Activated naive CD4-positive, alpha-beta T cell treated with Interleukin-2 at 50 U/mL for 16 hours (primary cell): ENCODE results near the gene OR5D18.
"Not testable (repeated sequence)": the region's sequence is repeated elsewhere in the genome, so short reads cannot be mapped to it uniquely, and the experiment has no call there.

Source experiments
- DNase-seq: peaks from one replicate; pipeline ENCODE4 v3.0.0-alpha.2; 2020

Gene OR5D18

DNA sequence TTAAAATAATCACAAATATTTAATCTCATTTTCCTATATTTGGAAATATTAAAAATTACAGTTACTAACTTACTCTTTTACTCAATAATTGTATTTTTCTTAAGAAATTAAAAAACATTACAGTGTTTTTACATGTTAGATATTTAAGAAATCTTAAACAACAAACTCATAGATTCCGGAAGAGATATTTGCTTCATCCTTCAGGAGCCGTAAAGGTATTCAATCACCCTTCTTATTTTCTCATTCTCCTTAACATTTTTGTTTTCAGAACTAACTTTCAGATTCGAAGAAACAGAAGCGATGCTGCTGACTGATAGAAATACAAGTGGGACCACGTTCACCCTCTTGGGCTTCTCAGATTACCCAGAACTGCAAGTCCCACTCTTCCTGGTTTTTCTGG lies at the start of gene OR5D18:
Gene OR5D18, plus strand, starts transcription at position 301 of the 400 bp plus-strand sequence. Its CDS starts 0 bp downstream, at position 301.
- no peak for DNase-seq

DNA sequence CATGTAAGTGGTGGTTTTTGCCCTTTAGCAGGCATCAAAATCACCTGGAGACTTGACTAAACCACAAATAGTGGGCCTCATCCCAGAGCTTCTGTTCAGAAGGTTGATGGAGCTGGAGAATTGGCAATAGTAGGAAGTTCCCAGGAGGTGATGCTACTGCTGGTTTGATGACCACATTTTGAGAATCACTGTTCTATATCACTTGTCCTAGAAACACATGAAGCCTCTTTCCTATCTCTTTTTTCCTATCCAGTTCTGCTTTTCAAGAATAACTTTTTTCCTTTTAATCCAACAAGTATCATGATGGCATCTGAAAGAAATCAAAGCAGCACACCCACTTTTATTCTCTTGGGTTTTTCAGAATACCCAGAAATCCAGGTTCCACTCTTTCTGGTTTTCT lies 46.3 kb upstream of the OR5D18 start, which contains the start of gene OR5D13:
Gene OR5D13, plus strand, starts transcription at position 301 of the 400 bp plus-strand sequence. Its CDS starts 0 bp downstream, at position 301.
- DNase-seq: no peak

DNA sequence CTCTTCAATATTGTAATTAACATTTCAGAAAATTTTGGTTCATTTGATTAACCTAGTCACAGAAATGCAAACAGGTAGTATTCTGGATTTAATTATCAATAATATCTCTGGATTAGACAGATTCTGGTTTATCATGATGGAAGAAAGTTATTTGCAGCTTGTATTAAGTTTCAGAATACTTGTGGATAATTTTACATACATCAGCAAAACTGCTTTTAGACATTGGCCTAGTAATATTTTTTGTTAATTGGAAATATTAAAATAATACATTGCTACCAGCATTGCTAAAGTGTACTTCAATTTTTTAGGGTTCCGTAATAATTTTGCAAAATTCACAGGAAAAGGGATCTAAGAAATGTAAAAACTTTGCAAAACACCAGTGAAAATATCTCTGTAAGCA lies 27.8 kb upstream of the OR5D18 start:
- DNase-seq: no peak

- DNase-seq: no peak
Observed at GRCh38 chr11:55793321-55793720, 26.1 kb upstream of the OR5D18 start.

DNA sequence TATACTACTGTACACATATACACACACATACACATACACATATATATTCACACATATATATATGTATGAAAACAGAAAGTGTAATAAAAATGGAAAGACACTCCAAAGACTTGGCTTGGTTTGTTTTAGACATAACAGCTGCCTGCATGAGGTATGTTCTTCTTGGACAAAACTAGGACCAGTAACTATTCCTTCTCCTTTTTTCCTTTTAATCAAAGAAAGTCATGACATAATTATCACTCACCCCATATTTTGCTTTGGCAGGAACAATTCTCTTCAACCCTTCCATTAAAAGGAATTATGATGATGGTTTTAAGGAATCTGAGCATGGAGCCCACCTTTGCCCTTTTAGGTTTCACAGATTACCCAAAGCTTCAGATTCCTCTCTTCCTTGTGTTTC lies 24.2 kb upstream of the OR5D18 start, which contains the start of gene OR5D14:
Gene OR5D14, plus strand, starts transcription at position 301 of the 400 bp plus-strand sequence. Its CDS starts 0 bp downstream, at position 301.
- DNase-seq: no peak

GRCh38 chr11:55806248-55806647 lies 13.2 kb upstream of the OR5D18 start:
- DNase-seq: no peak

DNA sequence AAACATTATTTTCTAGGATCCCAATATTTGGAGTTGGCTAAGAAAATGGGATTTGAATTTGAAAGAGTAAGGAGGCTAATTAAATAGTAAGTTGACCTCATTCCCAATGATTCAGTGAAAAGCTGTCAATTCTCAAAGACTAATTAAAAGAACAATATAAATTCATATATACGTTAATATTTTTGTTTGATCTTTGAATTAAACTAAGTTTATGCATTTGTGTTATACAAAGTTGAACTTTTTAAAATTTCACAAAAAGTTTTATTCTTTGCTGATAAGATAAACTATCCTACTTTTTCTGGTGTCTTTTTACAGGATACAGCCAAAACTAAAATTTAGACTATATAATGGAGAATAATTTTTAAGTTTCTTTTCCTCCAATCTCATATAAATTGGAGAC lies 8.4 kb upstream of the OR5D18 start, which contains the start of gene OR5L1:
Gene OR5L1, plus strand, starts transcription at position 301 of the 400 bp plus-strand sequence. CDS start 100 bp downstream, outside the sequence.
- DNase-seq: no peak

- no peak for DNase-seq
Observed at GRCh38 chr11:55826919-55827318, 7.5 kb downstream of the OR5D18 start, which contains the start of gene OR5L2. OR5L2 (plus strand) TSS chr11:55827219; CDS start chr11:55827219, 0 bp downstream.

DNA sequence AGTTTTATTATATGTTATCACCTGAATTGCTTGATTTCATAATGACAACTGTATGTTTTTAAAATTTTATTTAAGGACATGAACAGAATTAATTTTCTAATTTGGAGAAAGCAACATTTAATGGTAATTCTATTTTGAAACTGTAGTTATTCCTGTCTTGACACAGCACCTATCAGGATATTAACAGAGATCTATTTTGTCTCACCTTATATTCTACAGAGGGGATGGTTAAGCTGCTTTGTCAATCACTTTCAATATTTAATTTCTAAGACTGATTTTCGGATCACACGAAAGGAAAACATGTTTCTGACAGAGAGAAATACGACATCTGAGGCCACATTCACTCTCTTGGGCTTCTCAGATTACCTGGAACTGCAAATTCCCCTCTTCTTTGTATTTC lies 19.0 kb downstream of the OR5D18 start, which contains the start of gene OR5D16:
Gene OR5D16, plus strand, starts transcription at position 301 of the 400 bp plus-strand sequence. Its CDS starts 0 bp downstream, at position 301.
- DNase-seq: no peak

DNA sequence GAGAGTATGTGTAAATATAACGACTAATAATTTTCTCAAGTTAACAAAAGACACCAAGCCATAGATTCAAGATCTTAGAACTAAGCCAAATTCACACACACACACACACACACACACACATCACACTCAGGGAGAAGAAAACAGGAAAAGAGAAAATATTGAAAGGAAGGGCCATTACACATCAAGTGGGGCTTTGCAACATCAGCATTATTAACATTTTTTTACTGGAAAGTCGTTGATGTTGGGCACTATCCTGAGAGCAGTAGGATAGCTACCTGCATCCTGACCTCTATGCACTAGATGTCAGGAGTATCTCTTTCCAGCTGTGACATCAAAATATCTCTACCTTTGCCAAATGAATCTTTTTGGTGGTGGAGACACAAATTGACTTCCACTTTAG lies 28.0 kb downstream of the OR5D18 start:
- no peak for DNase-seq

DNA sequence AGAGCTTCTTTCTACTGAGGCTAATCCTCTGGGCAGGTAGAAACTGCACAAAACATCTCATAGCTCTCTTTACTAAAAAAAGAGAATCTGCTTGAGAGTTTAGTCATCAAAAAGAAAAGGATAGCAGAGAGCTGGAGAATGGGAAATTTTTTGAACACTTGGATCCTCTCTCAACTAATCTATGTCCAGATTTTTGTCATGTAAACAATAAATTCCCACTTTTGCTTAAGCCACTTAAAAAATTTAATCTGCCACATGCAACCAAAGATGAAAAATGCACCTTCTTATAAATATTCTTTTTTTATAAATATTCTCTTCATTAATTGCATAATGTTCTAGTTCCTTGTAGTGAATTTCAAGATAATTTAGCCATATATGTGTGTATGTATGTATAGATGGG lies 29.6 kb downstream of the OR5D18 start:
- DNase-seq: no peak

- no peak for DNase-seq
Observed at GRCh38 chr11:55852141-55852540, 32.7 kb downstream of the OR5D18 start.

DNA sequence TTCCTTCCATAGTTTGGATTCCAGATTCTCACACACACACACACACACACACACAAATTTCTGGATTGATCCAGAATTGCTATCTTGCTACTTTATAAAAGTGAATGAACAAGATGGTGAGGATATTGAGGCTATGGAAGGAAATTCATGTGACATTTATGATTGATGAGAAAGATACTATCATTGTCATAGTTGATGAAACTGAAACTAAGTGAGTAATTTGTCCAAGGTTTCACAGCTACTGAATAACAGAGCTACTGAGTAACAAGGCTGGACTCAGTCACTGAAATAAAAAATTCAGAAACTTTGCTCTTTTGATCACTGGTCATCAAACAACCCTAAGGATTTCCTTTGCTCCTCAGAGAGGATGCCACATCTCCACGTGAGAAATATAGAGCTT lies 35.3 kb downstream of the OR5D18 start:
- DNase-seq: no peak

- not testable (repeated sequence) for DNase-seq
Observed at GRCh38 chr11:55867354-55867753, 47.9 kb downstream of the OR5D18 start.
